IPS DF 19.7 (cell line): ENCODE results near the gene TMEM61.

Experiments
- DNase-seq: peaks from one replicate; pipeline ENCODE4 v3.0.0-alpha.2; 2013; ENCODE audit warnings: low read depth, low spot score

TMEM61 gene

GRCh38 chr1:54985556-54985955 is 5.1 kb downstream of the TMEM61 start:
- DNase-seq, result no peak

- no peak for DNase-seq
Observed at GRCh38 chr1:54986025-54986424, 5.6 kb downstream of the TMEM61 start.

DNA sequence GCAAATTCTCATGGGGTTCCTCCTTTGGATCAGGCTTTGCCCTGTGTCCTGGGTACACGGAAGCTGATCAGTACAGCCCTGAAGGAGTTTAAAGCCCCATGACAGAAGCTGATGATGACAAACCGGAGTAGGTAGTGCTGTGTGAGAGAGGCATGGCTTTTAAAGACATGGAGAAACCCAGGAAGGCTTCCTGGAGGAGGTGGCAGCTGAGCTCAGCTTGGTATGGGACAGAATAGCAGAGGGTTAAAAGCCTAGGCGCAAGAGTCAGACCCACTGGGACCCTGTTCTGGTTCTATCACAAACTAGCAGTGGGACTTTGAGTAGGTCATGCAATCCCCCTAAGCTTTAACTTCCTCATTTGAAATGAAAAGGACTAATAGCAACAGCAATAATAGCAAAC is 6.1 kb downstream of the TMEM61 start:
- no peak for DNase-seq

- DNase-seq, result no peak
Observed at GRCh38 chr1:54987427-54987826, 7.0 kb downstream of the TMEM61 start.

GRCh38 chr1:54987919-54988705 is 7.7 kb downstream of the TMEM61 start:
- DNase-seq, result no peak

DNA sequence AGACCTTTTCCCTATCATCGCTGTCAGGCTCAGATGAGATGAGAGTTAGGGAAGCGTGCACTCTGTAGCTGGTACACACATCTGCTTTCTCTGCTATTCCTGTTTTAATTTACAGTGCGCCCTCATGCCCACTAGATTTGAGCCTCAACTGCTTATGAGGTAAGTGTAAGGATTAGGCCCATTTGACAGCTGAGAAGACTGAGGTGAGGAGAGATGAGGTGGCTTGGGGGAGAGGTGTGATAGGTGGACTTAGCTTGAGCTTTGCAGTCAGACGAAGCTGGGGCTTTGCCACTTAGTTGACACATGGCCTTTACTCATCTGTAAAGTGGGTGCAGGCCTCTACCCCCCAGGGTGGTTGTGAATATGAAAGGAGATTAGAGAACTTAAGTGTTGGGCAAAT is 8.5 kb downstream of the TMEM61 start:
- DNase-seq, result no peak

DNA sequence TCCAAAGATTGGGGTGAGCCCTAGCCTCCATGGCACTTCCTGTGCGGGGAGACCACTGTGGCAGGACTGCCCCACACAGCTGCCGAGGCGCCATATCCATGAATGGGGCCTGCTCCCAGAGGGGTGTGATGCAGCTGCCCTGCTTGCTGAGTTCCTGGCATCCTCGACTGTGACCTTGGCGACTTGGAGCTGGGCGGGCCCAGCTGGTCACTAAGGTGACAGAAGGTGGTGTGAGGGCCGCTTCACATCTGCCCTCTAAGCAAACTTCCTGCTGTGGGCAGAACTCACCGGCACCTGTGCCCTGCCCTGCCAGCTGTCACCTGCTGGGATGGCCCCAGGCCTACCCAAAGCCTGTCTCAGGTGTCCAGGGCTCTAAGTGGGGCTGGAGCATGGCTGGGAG is 9.0 kb downstream of the TMEM61 start:
- DNase-seq, result no peak

- no peak for DNase-seq
Observed at GRCh38 chr1:54989968-54990810, 9.8 kb downstream of the TMEM61 start.

DNA sequence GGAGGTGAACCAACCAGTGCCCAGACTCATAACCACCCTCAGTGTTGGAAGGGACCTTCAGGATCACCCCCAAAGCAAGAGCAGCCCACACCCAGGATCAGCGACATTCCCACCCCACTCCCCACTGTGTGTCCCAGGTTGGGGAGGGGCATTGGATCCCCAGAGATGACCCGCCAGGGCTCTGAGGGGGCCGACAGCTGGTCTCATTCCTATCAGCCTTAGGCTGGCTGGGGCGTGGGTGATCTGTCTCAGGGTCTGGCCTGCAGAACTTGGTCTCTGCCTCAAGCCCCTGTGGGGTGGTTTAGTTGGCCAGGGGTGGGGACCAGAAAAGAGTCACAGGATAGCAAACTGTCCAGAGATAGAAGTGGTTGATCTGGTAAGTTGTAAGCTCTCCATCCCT is 10.5 kb downstream of the TMEM61 start:
- DNase-seq, result no peak

DNA sequence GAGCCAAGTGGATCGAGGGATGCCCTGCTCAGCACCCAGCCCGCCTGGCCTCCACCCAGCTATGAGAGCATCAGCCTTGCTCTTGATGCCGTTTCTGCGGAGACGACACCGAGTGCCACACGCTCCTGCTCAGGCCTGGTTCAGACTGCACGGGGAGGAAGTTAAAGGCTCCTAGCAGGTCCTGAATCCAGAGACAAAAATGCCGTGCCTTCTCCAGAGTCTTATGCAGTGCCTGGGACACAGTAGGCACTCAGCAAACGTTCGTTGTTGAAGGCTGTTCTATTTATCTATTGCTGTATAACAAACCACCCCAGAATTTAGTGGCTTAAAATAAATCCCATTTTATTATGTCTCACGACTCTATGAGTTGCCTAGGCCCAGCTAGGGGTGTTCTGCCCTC is 11.5 kb downstream of the TMEM61 start:
- no peak for DNase-seq

DNA sequence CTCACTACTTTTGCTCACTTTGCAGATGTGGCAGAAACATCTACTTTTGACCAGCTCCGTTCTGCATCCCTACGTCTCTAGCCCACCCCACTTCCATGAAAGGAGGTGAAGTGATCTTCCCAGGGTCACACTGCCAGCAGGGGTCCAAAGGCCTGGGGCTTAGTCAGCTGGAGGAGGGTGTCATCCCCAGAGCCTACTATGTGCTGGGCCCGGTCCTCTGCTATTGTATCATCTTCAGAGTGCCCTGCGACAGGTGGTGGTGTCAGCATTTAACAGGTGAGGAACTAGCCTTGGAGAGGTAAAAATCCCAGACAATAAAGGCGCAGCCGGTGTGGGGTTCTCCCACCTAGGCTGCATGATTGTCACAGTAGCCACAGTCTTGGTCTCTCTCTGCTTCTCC is 12.7 kb downstream of the TMEM61 start:
- DNase-seq, result no peak

DNA sequence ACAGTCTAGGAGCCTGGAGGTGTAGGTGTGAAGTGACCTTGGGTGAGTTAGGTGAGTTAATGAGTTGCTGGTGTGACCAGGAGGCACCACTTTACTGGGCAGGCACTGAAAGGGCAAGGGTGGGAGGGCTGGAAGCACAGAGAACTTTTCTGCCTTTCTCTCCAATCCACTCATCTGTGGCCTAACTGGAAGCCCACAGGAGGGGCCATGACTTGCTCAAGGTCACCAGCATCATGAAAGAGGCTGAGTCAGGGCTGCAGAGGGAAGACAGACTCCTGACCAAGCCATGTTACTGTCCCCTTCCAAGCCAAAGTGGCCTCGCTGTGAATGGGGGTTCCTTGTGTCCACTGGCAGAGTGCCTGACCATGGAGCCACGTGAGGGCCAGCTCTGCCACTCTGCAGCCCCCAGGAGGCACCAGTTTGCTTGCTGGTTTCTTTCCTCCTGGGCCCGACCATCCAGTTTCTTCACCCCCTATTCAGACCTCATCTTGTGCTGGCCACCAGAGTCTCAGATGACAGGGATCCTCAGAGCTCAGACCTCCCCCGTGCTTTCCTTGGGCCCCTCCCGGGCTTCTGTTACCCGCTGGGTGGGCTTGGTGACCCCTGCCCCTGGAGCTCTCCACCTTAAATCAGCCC is 14.0 kb downstream of the TMEM61 start:
- DNase-seq, result no peak

- DNase-seq, result no peak
Observed at GRCh38 chr1:54995013-54995760, 14.8 kb downstream of the TMEM61 start.

GRCh38 chr1:54995835-54996234 is 15.4 kb downstream of the TMEM61 start:
- no peak for DNase-seq

- DNase-seq, result no peak
Observed at GRCh38 chr1:54996359-54996868, 16.0 kb downstream of the TMEM61 start.

DNA sequence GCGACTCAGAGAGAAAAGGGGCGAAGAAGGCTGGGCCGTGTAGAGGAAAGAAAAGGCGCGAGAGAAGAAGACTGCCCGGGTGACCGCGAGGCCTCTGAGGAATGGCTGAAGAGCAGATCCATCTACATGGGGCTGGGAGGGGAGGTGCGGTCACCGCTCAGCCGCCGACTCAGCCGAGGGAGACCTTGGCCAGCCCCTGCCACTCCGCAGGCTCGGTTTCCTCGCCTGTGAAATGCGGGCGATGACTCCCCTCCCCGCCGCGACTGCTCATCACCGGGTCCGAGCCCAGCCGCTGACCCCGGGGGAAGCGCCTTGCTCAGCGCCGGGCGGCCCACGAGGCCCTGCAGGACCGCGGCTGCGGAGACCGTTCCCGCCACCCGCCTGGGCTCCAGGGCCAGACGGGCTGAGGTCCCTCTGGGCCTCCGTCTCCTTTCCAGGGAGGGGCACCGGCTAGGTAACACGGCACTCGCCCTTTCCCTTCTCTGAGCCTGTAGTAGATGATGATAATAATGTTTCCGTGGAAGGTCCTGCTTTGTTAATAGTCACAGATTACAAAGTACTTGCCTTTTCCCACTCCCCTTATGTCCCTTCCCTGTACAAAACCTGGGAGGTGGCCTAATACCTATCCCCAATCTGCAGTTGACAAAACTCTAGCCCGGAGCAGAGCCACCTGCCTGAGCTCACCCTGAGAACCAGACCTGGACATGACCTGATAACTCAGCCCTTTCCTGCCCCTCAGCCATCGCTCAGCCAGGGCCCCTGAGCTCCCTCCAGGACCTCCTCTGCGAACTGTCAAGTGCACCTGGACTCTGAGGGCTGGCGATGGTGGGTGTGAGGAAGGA is 16.7 kb downstream of the TMEM61 start:
- no peak for DNase-seq

DNA sequence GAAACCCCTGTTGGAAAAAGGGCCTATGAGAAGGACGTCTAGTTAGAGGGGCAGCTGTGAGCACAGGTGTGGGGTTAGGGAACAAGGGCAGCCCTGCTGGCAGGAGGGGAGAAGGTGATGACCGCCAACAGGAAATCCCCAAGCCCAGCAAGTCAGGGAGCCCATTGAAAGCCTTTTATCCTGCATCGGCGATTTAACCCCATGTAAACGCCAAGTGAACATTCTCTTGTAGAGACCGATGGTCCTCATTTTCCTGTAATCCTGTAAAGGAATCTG is 17.2 kb downstream of the TMEM61 start:
- DNase-seq, result no peak

DNA sequence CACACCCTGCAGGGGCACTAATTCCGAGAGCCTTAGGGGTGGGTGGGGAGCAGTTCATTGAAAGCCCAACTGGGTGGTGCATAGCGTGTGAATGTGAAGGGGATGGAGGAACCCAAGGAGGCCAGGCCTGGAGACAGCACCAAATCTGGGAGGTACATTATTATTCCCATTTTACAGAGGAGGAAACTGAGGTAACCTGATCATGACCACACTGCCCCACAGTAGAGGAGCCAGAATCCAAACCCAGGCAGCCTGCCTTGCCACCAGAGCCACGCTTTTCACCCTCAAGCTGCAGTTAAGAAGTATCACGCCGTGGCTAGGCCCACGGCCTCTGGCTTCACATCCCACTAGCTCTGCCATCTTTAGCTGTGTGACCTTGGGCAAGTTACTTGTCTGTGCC is 17.7 kb downstream of the TMEM61 start:
- no peak for DNase-seq

GRCh38 chr1:54998677-54999076 is 18.2 kb downstream of the TMEM61 start, which contains the start of gene BSND:
Gene BSND, plus strand, starts transcription at chr1:54998933. Its CDS starts 254 bp downstream, at chr1:54999187.
- DNase-seq, result no peak

DNA sequence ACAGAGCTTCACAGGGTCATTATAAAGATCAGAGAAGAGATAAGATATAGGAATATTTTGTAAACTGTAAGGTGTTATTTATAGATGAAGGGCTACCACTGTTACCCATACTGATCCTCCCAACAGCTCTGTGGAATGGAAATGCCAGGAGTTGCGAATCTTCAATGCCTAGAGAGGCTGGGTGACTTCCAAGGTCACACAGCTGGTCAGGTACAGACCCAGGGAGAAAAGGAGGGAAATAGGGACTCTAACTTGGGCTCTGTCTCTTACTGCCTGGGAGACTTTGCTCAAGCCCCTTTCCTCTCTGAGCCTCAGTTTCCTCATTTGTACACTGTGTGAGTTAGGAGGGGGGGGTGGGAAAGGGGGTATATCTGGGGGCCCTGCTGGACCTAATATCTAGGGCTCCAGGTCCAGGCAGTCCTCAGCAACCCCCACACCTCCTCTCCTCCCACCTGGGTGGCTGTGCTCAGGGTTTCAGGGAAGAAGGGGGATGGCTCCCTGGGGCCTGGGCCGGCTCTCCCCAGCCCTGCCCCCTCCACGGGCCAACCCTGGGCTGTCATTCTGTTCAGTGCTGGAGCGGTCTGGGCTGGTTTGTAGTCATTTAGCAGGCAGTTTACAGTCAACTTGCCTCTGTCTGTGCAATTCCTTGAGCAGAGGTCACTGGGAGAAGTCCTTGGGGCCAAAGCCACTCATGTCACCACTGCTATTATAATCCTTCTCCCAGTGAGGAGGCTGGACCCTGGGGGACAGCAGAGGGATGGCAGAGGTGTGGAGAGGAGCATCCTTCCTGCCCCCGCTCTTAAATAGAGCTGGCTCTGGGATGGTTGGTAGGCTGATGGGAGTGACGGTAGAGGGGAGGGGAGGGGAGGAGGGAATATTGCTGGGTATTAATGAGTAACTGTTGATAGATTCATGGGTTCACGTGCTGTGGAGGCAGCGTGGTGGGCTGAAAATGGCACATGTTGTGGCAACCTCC is 20.0 kb downstream of the TMEM61 start:
- no peak for DNase-seq
